Uterus (tissue), 4 donors: ENCODE results near the gene TMEM235. TPM values are rescaled to one million over a fixed set of nuclear protein-coding genes. Genes with fewer than 3 reads are reported as not detected.

Experiments used
- DNase-seq, 2 donors: peaks; one replicate each; pipeline ENCODE4 v3.0.0-alpha.2; 2019 to 2020
- H3K27ac ChIP-seq, 2 donors: fragments of 200-600 bp; sonication (generic); 1 replicate in 1 of 2; 2 replicates in 1 of 2; pipeline ENCODE4 v1.5.1; 2016 to 2018
- H3K27me3 ChIP-seq, 2 donors: fragments of 200-600 bp; sonication (generic); one replicate each; pipeline ENCODE4 v1.5.1; 2018 to 2019; ENCODE audit warnings: control low read depth in 1 of 2
- H3K36me3 ChIP-seq, 2 donors: fragments of 200-600 bp; sonication (generic); one replicate each; pipeline ENCODE4 v1.5.1; 2019; ENCODE audit warnings: control low read depth in 1 of 2
- H3K4me1 ChIP-seq, 2 donors: fragments of 200-600 bp; sonication (generic); one replicate each; pipeline ENCODE4 v1.5.1; 2018 to 2019; ENCODE audit warnings: control low read depth in 1 of 2
- H3K4me3 ChIP-seq, 2 donors: fragments of 200-600 bp; sonication (generic); 1 replicate in 1 of 2; 2 replicates in 1 of 2; pipeline ENCODE4 v1.5.1; 2018 to 2019; ENCODE audit warnings: mild to moderate bottlenecking in 1 of 2
- H3K9me3 ChIP-seq, 2 donors: fragments of 200-600 bp; sonication (generic); one replicate each; pipeline ENCODE4 v1.5.1; 2019; ENCODE audit warnings: control low read depth in 1 of 2
- POLR2A ChIP-seq, 2 donors: fragments of 450-650 bp; IDR thresholded peaks; one replicate each; pipeline ENCODE4 v1.6.1; 2016; ENCODE audit warnings: antibody characterized with exemption in 2 of 2, mild to moderate bottlenecking in 1 of 2, moderate library complexity in 1 of 2
- intact Hi-C: fragments of 100-400 bp; cut with DNase I; formaldehyde crosslinking; loops from one replicate; pipeline ENCODE4 v1.15.1; 2023; ENCODE audit warnings: low total_unique reads
- total RNA-seq, 4 donors: library from RNA; depleted of rRNA in 3 of 4; stranded (reverse); fragments of >200 nt in 3 of 4; gene quantifications; one replicate each; pipeline versions ENCODE4 v1.1.0 to v1.2.4, GENCODE V29; 2014 to 2023
- TF ChIP-seq, protein P1 (sequence below), 4 experiments: fragments of 200-600 bp in 2 of 4; fragments of 450-650 bp in 2 of 4; sonication (generic) in 2 of 4; IDR thresholded peaks; one replicate each; pipeline ENCODE4 v1.5.1; 2016 to 2019; ENCODE audit warnings: antibody characterized with exemption in 4 of 4, mild to moderate bottlenecking in 2 of 4, moderate library complexity in 1 of 4
- donor health status: DM: yes; HTN: yes; CAD: no.

The TMEM235 gene
- total RNA-seq, 4 donors from 2014 or later = not detected

DNA sequence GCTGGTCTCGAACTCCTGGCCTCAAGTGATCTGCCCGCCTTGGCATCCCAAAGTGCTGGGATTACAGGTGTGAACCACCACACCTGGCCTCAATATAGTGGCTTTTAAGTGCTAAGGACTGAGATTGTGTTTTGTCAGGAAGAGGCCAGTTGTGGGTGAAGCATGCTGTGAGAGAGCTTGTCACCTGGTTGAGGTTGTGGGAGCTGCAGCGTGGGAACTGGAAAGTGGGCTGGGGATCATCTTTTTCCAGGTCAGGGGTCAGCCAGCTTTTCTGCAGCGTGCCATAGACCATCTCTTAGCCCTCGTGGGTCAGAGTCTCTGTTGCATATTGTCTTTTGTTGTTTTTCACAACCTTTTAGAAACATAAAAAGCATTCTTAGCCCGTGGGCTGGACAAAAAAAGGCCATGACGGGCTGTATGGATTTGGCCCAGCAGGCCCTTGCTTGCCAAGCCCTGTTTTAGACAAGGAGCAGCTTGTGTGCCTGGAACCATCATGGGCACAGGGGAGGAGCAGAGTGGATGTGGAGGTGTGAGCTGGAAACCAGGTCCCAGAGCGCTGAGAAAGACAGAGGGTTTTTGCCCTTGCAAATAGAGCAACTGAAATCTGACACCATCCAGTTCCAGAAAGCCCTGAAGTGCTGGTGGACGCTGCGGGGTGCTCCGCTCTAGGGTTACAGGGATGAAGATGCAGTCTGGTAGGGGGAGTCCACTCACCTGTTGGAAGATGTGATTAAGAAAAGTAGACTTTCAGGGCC is 11.9 kb upstream of the TMEM235 start:
- no peak for TF ChIP-seq POLR2A (IDR thresholded peaks at IDR 0.05)
- no peaks in the 10 kb centered on the region for H3K9me3 ChIP-seq

DNA sequence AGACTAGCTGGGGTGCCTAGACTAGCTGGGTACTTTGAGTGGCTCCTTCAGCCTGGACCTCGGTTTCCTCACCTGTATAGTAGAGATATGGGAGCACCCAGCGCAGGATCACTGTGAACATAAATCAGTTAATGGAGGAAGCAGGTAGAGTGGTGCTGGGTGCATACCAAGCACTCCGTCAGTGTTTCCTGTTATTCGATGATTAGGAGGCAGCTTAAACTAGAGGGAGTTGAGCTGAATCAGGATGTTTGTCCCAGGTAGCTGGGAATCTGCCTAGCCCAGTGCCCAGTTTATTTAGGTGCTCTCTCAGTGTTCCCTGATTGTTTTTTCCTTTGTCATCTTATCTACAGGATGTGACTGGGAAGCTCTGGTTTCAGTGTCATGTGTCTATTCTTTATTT is 8.4 kb upstream of the TMEM235 start:
- Histone ChIP-seq H3K4me3 (no peak overlapping the region), H3K4me1 (no peaks in the 10 kb centered on the region), H3K36me3 (no peaks in the 10 kb centered on the region), H3K9me3 (no peaks in the 10 kb centered on the region), H3K27ac (peak overlapping the region; percentile 1 to 61), H3K27me3 (no peaks in the 10 kb centered on the region)
- intact Hi-C loops = no loop called here
- no peak for DNase-seq
- no peak for TF ChIP-seq POLR2A (IDR thresholded peaks at IDR 0.05)
- TF ChIP-seq, protein P1, sequence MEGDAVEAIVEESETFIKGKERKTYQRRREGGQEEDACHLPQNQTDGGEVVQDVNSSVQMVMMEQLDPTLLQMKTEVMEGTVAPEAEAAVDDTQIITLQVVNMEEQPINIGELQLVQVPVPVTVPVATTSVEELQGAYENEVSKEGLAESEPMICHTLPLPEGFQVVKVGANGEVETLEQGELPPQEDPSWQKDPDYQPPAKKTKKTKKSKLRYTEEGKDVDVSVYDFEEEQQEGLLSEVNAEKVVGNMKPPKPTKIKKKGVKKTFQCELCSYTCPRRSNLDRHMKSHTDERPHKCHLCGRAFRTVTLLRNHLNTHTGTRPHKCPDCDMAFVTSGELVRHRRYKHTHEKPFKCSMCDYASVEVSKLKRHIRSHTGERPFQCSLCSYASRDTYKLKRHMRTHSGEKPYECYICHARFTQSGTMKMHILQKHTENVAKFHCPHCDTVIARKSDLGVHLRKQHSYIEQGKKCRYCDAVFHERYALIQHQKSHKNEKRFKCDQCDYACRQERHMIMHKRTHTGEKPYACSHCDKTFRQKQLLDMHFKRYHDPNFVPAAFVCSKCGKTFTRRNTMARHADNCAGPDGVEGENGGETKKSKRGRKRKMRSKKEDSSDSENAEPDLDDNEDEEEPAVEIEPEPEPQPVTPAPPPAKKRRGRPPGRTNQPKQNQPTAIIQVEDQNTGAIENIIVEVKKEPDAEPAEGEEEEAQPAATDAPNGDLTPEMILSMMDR (IDR thresholded peaks at IDR 0.05) = no peak

More for the DNA sequence above, 11.9 kb upstream of the TMEM235 start:
- intact Hi-C loops = no loop called here
- no peak for DNase-seq
- no peak overlapping the region for H3K4me3 ChIP-seq
- H3K36me3 ChIP-seq = no peaks in the 10 kb centered on the region
- H3K27me3 ChIP-seq = no peaks in the 10 kb centered on the region
- no peak overlapping the region for H3K27ac ChIP-seq
- H3K4me1 ChIP-seq = no peaks in the 10 kb centered on the region

DNA sequence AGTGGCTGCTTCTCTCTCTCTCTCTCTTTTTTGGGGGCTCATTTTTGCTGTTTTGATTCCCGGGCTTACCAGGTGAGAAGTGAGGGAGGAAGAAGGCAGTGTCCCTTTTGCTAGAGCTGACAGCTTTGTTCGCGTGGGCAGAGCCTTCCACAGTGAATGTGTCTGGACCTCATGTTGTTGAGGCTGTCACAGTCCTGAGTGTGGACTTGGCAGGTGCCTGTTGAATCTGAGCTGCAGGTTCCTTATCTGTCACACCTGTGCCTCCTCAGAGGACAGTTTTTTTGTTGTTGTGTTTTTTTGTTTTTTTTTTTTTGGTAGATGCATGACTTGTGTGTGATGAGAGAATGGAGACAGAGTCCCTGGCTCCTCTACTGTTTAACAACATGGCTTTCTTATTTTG is 7.7 kb upstream of the TMEM235 start:
- intact Hi-C loops = no loop called here
- Histone ChIP-seq H3K4me3 (no peak overlapping the region), H3K27ac (peak overlapping the region; percentile 1 to 61), H3K4me1 (no peaks in the 10 kb centered on the region), H3K27me3 (no peaks in the 10 kb centered on the region), H3K36me3 (no peaks in the 10 kb centered on the region), H3K9me3 (no peaks in the 10 kb centered on the region)
- no peak for TF ChIP-seq POLR2A (IDR thresholded peaks at IDR 0.05)
- TF ChIP-seq, protein P1 (IDR thresholded peaks at IDR 0.05) = no peak
- DNase-seq = no peak

DNA sequence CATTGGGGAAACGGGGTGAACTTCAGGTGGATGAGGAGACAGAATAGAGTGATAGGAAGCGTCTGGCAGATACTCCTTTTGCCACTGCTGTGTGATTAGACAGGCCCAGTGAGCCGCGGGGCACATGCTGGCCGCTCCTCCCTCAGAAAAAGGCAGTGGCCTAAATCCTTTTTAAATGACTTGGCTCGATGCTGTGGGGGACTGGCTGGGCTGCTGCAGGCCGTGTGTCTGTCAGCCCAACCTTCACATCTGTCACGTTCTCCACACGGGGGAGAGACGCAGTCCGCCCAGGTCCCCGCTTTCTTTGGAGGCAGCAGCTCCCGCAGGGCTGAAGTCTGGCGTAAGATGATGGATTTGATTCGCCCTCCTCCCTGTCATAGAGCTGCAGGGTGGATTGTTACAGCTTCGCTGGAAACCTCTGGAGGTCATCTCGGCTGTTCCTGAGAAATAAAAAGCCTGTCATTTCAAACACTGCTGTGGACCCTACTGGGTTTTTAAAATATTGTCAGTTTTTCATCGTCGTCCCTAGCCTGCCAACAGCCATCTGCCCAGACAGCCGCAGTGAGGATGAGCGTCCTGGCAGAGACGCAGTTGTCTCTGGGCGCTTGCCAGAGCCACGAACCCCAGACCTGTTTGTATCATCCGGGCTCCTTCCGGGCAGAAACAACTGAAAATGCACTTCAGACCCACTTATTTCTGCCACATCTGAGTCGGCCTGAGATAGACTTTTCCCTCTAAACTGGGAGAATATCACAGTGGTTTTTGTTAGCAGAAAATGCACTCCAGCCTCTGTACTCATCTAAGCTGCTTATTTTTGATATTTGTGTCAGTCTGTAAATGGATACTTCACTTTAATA is 7.0 kb upstream of the TMEM235 start:
- no peak for DNase-seq
- Histone ChIP-seq H3K27me3 (no peaks in the 10 kb centered on the region), H3K36me3 (no peaks in the 10 kb centered on the region), H3K4me1 (no peaks in the 10 kb centered on the region), H3K27ac (no peak overlapping the region), H3K9me3 (no peaks in the 10 kb centered on the region), H3K4me3 (no peak overlapping the region)
- TF ChIP-seq POLR2A (IDR thresholded peaks at IDR 0.05) = no peak
- TF ChIP-seq, protein P1 (IDR thresholded peaks at IDR 0.05) = no peak
- intact Hi-C loops = no loop called here

DNA sequence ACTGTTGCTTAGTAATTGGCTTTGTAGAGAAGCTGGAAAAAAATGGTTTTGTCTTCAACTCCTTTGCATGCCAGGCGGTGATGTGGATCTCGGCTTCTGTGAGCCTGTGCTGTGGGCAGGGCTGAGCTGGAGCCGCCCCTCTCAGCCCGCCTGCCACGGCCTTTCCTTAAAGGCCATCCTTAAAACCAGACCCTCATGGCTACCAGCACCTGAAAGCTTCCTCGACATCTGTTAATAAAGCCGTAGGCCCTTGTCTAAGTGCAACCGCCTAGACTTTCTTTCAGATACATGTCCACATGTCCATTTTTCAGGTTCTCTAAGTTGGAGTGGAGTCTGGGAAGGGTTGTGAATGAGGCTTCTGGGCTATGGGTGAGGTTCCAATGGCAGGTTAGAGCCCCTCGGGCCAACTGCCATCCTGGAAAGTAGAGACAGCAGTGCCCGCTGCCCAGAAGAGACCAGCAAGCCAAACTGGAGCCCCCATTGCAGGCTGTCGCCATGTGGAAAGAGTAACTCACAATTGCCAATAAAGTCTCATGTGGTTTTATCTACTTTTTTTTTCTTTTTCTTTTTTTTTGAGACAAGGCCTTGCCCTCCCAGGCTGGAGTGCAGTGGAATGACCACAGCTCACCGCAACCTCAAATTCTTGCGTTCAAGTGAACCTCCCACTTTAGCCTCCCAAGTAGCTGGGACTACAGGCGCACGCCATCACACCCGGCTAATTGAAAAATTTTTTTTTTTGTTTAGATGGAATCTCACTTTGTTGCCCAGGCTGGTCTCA is 6.2 kb upstream of the TMEM235 start:
- H3K27ac ChIP-seq = no peak overlapping the region
- no peaks in the 10 kb centered on the region for H3K4me1 ChIP-seq
- TF ChIP-seq, protein P1 (IDR thresholded peaks at IDR 0.05) = no peak
- no peak for TF ChIP-seq POLR2A (IDR thresholded peaks at IDR 0.05)
- no peaks in the 10 kb centered on the region for H3K36me3 ChIP-seq
- H3K4me3 ChIP-seq = no peak overlapping the region
- intact Hi-C loops = no loop called here
- no peaks in the 10 kb centered on the region for H3K27me3 ChIP-seq
- H3K9me3 ChIP-seq = no peaks in the 10 kb centered on the region
- DNase-seq = no peak
